NCI-H146 treated with DMSO at 0.1 percent for 48 hours (cell line): Measurements from ENCODE around the gene ZHX3.
"Not testable (repeated sequence)": the region's sequence is repeated elsewhere in the genome, so short reads cannot be mapped to it uniquely, and the experiment has no call there.

ENCODE experiments used
- DNase-seq: peaks from one replicate; lab custom pipeline; 2025; ENCODE audit not compliant: unreplicated experiment; lab: John Stamatoyannopoulos, UW

Gene ZHX3

DNA sequence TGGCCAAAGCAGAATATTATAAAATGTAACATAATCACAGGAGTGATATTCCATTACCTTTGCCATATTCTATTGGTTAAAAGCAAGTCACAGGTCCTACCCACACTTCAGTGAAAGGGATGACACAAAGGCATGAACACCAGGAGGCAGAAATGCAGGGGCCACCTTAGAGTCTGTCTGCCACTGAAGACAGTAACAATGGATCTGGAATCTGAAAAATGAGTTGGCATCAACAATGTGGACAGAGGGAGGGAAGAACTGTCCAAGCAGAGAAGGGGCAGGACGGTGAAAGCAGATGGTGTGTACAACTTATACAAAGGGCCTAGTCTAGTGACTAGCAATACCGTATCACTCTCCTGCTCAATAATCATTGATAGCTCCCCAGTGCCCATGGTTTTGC lies 16.5 kb upstream of the ZHX3 start:
- DNase-seq: no peak

DNA sequence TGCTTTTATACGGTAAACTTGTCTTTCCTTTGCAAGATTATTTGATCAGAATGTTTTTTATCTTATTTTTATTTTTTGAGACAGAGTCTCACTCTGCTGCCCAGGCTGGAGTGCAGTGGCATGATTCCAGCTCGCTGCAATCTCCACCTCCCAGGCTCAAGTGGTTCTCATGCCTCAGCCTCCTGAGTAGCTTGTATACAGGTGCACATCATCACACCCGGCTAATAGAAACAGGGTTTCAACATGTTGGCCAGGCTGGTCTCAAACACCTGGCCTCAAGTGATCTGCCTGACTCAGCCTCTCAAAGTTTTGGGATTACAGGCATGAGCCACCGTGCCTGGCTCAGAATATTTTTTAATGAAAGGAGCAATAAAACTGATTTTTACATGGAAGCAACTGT lies 14.2 kb upstream of the ZHX3 start:
- no peak for DNase-seq

DNA sequence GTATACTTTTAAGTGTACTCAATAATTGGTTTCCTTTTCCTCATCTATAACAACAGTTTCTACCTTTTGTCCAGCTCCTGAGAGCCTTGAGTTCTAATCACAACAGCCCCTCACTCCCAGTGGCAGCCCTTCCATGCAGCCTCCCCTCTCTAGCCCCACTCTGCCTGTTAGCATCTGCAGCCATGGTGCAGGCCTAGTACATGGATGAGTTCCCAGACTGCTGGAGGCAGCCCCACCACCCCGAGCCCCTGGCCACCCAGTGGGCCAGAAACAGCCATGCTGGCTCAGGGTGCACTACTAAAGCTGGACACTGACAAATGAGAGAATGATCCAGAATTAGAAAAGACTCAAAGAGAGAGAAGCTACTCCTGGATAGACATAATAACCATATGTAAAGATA lies 13.4 kb upstream of the ZHX3 start:
- DNase-seq: no peak

DNA sequence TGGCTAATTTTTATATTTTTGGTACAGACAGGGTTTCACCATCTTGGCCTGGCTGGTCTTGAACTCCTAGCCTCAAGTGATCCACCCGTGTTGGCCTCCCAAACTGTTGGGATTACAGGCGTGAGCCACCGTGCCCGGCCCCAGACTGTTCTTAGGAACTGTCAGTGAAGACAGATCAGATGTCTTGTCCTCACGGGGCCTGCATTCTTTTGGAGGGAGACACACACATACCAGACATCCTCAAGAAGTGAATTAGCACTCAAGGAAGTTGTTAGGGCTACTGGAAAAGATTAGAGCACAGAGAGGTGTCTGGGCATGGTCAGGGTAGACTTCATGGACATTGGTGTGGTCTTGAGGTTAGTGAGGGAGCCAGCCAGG lies 12.8 kb upstream of the ZHX3 start:
- DNase-seq: no peak

DNA sequence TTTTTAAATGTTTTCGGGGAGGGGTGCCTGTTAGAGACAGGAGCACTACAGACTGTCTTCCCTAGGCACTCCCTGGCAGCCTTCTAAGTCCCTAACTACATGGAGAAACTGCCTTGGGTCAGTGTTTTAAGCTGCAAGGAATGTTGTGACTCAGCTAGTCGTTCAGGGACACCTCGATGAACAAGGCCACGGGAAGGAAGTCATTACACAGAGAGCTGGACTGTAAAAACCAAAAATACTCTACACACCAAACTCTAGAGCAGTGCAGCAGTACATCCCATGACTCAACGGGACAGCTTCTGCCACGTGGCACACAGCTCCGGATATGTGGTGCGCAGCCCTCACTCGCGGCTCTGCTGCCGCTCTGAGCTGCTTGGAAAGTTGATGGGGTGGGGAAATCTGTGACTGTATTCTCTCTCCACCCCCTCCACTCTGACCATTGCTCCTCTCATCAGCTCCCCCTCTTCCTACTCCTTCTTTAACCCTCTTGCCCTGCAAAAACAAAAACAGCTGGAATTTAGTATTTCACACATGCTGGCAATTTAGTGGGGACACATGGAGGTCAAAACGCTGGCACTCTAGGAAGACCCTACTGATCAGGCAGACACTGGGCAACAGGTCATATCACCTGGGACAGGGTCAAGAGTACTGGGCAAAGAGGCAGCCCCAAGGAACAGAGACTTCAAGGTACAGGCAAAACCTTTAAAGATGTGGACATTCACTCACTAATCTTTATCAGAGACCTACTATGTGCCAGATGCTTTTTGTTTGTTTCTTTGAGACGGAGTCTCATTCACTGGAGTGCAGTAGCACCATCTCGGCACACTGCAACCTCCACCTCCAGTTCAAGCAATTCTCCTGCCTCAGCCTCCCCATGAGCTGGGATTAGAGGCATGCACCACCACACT lies 12.2 kb upstream of the ZHX3 start:
- DNase-seq: no peak

DNA sequence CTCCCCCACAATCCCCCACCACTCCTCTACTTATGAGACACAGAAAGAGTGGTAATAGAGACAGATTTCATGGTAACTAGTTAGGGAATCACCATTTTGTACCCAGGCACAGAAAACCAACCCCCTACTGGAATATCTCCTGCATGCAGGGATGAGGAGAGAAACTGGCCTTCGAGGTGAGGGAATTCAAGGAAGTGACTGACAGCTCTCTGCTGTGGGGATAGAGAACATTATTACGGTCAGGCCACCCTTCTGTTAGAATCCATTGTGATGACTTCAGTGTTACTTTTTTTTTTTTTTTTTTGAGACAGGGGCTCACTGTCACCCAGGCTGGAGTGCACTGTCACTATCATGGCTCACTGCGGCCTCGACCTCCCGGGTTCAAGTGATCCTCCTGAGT lies 9.6 kb upstream of the ZHX3 start:
- no peak for DNase-seq

DNA sequence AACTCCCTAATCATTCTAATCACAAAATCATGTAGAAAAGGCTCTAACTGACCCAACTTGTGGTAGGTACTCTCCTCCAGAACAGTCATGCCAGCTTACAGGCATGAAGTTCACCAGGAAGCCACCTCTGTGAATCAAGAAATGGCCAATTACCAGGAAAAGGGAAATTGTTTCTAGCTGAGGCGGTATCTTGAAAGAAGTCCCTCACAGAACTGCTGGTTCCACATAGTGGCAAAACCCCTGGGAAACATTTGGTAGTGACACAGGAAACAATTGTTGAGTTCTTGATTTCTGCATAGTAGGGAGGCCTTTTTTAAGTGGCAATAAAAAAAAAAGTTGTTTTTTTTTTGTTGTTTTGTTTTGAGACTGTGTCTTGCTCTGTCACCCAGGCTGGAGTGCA lies 3.4 kb upstream of the ZHX3 start:
- no peak for DNase-seq

DNA sequence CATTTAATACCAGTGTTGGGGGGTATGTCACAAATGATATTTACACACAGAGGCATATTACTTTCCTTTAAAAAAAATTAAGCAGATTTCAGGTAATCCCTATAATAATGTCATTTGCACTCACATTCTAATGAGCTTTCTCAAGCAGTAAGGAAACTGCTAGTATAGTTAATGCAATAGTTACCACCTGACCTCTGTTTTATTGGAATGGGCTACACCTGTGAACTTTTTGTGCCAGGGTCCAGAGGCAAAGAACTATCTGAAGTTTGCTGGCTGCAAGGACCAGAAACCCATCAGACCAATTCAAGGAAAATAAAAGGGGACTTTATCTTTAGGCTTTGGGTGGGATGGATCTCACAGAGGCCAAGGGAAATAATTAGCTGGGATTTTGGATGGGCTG lies 2.9 kb upstream of the ZHX3 start:
- no peak for DNase-seq

DNA sequence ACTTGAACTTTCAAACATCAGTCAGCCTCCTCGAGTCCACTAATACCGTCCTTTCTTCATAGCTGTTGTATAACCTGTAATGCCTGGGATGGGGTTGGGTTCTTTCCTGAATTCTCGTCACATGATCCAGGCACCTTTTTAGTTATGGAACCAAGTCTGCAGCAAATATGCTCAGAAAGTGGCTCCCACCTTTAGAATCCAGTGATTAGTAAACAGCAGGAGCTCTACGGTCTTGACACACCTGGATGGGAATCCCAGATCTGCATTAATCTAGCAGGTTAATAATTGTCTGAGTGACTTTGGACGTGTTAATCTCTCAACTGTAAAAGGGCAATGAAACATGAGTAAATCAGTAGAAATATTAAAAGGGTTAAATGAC lies 729 bp upstream of the ZHX3 start:
- peak; percentile 27 for DNase-seq

DNA sequence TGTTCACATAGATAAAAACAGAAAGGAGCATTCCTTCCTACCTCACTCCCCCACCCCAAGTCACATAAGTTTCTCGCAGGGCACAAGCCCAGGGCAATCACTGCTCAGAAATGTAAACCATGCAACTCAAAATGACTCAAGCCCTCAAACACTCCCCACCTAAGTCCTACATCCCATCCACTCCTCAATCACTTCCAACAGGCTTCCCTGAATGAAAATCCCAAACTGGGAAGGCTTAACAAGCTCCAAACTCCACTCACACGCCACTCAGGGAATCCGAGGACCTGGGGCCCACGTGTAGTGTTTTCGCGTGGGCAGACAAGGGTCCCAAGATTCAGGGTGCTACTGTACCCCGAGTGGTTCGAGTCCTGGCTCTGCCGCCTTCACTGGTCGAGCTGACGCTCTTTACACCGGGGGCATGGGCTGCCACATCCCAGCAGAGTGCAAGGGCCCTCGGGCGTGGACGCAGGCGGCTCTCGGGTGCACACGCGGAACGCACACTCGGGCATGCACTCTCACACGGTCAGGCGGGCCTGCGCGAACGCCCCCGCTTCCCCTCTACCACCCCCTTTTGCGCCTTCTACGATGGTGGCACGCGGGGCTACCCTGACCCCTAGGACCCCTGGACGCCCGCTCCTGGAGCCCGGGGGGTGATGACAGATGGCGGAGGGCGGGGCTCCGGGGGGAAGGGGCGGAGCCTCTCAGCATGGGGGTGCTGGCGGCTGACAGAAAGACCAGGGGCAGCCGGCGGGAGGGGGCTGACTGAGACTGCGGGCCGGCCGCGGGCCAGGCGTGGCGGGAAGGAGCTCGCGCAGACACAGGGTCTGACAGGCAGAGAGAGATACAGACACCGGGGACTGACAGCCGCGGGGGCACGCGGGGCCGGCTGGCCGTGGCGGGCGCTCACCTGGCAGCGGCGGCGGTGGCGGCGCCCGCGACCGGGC lies 657 bp downstream of the ZHX3 start:
- DNase-seq: peak; percentile 54

DNA sequence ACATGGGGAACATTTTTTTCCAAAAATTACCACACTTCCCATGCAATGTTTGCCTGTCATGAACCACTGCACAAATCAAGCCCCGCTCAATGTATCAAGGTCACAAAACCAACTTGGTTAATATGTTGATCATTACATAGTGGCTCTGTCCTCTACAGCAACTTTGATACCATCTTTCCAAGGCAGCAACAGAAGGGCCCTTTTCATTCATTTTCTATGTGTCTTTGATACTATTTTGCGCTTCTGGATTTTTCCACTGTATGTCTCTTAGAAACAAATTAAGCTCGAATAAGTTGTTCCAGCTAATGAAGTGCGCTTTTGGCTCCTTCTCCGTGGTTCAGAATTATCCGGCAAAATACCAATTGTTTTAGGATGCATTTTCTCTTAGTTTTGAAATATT lies 1.5 kb downstream of the ZHX3 start:
- no peak for DNase-seq

DNA sequence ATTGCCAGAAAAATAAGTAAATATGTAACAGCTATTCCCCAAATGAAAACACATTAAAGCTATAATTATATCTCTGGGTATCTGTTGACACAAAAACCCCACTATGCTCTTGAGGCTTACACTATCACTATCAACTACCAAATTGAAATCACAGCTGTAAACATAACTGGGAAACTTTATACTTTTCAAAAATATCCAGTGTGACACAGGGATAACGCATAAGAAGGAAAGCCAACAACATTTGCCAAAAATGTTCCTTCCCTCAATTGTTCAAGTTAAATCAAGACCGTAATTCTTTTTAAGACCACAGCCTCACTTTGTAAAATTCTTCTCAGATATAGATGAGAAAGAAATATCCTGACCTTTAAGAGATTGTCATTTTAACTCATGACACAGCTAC lies 3.1 kb downstream of the ZHX3 start:
- no peak for DNase-seq

DNA sequence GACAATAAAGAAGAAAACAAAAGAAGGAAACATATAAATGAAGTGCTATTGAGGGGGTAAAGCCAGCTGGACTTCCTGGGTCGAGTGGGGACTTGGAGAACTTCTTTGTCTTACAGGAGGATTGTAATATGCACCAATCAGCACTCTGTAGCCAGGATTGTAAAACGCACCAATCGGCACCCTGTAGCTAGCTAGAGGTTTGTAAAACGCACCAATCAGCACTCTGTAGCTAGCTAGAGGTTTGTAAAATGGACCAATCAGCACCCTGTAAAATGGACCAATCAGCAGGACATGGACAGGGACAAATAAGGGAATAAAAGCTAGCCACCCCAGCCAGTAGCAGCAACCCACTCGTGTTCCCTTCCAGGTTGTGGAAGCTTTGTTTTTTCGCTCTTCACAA lies 5.5 kb downstream of the ZHX3 start:
- not testable (repeated sequence) for DNase-seq

DNA sequence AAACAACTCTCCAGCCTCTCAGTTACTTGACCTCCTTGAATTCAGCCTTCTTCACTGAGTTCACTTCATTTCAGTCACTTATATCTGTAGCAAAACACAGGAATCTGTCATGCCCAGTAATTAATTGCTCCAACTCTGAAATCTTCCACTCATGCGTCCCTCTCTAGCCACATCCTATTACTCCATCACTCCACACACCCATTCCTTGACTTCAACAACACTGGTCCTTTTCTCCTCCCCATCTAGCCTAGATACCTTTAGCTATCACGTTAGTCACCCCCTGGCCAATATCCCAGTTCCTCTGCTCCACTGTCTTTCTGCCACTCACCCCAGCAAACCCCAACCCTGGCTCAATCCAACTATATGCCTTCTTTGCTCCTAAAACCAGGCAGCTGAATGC lies 7.7 kb downstream of the ZHX3 start:
- DNase-seq: no peak

DNA sequence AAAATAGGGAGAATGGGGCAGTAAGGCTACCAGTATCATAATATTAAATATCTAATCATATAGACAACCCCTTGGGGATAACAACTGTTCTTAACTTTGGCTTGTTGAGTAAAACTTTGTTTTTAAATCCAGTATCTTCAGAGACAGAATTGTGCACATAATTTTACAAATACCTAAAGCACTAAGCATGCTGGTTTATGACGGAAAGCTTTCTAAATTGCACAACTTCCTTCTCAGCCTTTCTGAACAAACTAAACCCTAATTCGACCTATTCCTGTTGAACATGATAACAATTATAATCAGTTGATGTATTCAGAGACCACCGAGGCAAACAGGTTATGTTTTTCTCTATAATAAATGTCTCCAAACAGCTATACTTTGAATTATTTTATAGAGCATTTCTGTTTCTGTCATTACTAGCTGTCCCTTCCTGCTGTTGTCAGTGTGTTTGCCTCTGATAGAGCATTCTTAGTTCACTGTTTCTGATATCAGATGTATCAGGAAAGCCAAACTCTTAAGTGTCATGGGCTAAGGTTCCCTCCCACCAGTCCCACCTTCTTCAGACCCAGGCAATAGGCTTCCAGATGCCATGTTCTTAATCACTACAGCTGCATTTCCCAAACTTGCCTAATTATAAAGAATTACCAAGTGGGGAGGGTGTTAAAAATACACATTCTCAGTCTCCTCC lies 8.7 kb downstream of the ZHX3 start:
- no peak for DNase-seq

DNA sequence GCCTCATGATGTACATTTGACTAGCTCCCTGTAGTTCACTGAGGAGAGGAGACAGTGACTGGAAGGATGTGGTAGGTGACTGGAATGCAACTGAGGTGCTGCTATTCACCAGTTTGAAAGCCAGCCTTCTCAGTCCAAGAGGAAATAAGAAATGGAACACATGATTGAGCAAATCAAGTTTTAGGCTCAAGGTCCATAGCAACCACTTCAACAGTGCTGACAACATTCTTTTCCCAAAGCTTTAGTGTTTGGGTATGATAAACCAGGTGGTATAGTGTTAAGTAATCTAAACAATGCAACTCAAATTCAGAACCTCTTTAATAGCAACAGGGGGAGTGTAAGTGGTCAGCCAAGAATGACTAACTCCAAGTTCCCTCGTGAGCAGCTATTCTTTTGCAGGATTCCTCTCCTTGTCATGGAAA lies 9.2 kb downstream of the ZHX3 start:
- DNase-seq: no peak

DNA sequence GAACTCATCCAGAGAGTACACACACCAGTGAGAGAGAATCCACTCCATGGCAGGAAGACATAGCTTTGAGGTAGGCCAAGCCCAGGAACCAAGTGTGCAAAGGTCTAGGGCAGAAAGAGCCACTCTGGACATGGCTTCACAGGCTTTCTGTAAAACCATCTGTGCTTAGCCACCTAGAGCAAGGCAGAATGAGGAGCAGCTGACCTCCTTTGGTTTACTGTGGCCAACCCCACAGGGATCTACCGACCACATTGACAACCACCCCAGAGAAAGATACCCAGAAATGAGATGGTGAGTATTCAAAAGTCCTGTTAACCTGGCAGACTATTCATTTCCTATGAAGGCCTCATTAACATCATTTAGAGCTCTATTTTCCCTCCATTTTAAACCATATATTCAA lies 10.5 kb downstream of the ZHX3 start:
- no peak for DNase-seq

DNA sequence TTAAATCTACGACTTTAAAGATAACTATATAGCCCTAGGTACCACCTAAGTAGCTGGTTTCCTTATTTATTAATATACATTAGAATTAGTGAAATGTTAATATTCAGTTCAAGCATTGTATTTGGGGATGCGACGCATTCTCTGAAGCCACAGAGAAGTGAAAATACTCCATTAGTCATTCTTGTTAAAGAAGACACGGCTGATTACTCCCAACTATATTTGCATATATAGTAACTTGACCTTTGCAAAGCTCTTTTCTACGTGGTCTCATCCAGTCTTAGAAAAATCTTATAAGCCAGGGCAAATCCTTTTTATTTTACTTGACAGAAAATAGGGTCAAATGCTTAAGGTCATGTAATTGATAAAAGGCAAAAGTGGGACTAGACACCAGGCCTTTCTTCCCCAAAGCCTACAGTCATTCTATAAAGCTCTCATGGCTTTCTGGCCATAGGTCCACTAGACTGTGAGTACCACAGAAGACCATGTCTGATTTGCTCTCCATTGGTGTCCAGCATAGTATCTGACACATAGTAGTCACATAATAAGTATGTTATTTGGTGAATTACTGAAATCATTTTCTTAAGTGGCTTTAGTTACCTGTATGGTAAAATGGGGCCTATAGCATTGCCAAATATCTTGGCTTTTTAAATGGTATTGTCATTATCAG lies 11.3 kb downstream of the ZHX3 start:
- no peak for DNase-seq

DNA sequence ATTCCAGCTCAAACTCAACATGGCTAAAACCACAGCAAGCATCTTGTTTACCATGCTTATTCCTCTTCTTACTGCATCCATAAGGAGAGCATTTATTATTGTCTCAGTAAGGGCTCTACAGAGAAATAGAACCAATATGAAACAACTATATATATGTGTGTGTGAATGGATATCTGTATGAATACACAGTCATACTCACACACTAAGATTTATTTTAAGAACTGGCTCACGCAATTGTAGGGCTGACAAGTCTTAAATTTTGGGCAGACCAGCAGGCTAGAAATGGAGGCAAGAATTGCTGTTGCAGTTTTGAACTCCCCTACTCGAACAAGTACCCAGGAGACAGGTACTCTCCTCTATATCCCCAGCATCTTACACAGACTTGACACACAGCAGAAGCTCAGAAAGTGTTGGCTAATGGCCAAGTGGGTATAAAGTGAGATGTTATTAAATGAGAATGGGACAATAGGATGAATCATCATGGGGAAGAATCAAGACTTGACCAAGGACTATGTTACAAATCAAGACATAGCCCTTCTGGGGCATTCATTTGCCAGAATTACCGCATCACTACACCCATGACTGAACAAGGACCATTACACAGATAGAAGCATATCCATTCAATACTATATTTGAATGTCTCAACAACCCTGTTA lies 13.0 kb downstream of the ZHX3 start:
- DNase-seq: no peak

DNA sequence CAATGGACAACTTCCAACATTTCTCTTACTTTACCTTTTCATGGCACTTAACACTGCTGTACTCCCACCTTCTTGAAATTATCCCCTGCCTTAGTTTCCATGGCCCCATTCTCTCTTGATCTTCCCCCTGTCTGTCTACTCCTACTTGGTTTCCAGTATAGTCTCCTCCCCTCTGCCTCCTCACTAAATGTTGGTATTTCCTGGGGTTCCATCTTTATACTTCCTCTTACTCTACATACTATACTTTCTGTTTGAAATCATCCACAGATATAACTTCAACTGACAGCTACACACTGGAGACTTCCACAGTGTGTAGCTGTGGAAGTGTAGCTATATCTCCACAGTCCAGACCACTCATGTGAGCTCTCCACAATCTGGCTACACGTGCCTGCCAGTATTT lies 13.5 kb downstream of the ZHX3 start:
- DNase-seq: no peak

DNA sequence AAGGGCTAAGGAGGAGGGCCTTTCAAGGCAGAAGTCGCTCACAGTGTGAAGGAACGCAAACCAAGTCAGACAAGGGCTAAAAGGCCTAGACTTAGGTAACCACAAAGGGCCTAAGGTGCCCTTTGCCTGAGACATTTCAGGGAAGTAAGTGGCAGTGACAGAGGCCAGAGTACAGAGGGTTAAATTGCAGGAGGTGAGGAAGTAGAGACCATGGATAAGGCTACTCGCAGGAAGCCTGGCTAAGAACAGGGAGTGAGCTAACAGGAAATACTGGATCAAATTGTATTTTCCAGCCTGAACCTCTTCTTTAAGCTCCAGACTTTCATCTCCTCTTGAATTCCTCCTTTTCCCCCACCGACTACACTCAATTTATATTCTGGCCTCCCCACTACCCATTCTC lies 16.6 kb downstream of the ZHX3 start:
- DNase-seq: no peak
